ENCODE measurements around the gene MED20. TPM values are rescaled to one million over a fixed set of nuclear protein-coding genes. Genes with fewer than 3 reads are reported as not detected.

The MED20 gene
- total and polyA plus RNA-seq, 10 of the 15 experiments (the other 5 are each of a cell fraction or from before 2014, with no cell fraction given) = 13.4 to 24.8 (median 17.9) TPM

DNA sequence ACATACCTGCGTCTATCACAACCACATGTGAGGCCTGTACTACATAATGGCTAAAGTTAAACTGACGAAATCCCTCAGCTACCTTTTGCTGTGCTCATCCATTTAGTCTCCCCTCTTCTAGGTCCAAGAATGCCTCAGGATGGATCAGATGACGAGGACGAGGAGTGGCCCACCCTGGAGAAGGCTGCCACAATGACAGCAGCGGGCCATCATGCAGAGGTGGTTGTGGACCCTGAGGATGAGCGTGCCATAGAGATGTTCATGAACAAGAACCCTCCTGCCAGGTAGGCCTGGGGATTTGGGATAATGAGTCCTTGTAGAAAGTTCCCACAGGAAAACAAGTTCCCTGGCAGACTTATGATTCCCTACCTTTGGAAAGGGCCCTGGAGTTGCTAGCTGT, 6.3 kb upstream of the MED20 start:
- no peaks in the 10 kb centered on the region for H4K20me1 ChIP-seq (ENCODE audit: control insufficient read depth, insufficient read depth)
- peaks cover 33% of the 10 kb centered on the region for H3K79me2 ChIP-seq (ENCODE audit: control insufficient read depth, insufficient read depth, low read length)
- RAD21 ChIA-PET (ENCODE audit: unreplicated experiment) = interaction anchor here (1.2 kb wide), 1 partner anchor 9 kb away, joined by 4 read pairs; no protein-coding TSS in a partner anchor
- H3K4me2 ChIP-seq (ENCODE audit: control insufficient read depth, insufficient read depth) = no peak overlapping the region
- in situ Hi-C loops (cut with MboI) = no loop called here
- intact Hi-C loops (cut with micrococcal nuclease; ENCODE audit: unreplicated experiment) = no loop called here
- ATAC-seq = no peak
- POLR2A ChIA-PET = interaction anchor here (0.7 kb wide), 1 partner anchor 241 kb away, joined by 3 read pairs; no protein-coding TSS in a partner anchor
- no peak overlapping the region for H3K9ac ChIP-seq (ENCODE audit: control insufficient read depth, insufficient read depth, low read length)
- no peak for DNase-seq (ENCODE audit: low read depth, low spot score)
- H3K9me3 ChIP-seq (replicated peaks; ENCODE audit: control insufficient read depth, insufficient read depth, low read length) = no peaks in the 10 kb centered on the region
- no TSS peak for BruUV-seq (replicated peaks)
- CTCF ChIA-PET = interaction anchor here (0.6 to 8.3 kb wide), 5 partner anchors 9 to 118 kb away, joined by 3 to 137 read pairs (median 4); partner anchors contain the start of gene CCND3
- 87% methylated on average over 6 of the region's 6 CpGs for WGBS (ENCODE audit: insufficient coverage, insufficient replicate concordance, low lambda C conversion rate, missing lambda C conversion rate)
- no peaks in the 10 kb centered on the region for H3K27me3 ChIP-seq (replicated peaks in 1 of 2; ENCODE audit: control insufficient read depth in 2 of 2, insufficient read depth in 2 of 2, low read length in 1 of 2)
- no peak for FAIRE-seq
- SMC1A ChIA-PET (ENCODE audit: uncharacterized antibody, unreplicated experiment) = interaction anchor here (2.3 kb wide), 1 partner anchor 22 kb away, joined by 6 read pairs; no protein-coding TSS in a partner anchor
- H3K4me1 ChIP-seq (ENCODE audit: control insufficient read depth, insufficient read depth, low read length) = no peaks in the 10 kb centered on the region
- no peak overlapping the region for H3K4me3 ChIP-seq
- peaks cover 26 to 32% of the 10 kb centered on the region in 2 experiments for H3K36me3 ChIP-seq (ENCODE audit: control insufficient read depth in 2 of 2, insufficient read depth in 2 of 2, low read length in 1 of 2)
- H2AFZ ChIP-seq (ENCODE audit: control insufficient read depth, low read depth, low read length) = no peak overlapping the region
- H3K27ac ChIP-seq (ENCODE audit: control insufficient read depth, insufficient read depth) = no peak overlapping the region
- no peak for TF ChIP-seq MXI1 (IDR thresholded peaks at IDR 0.05; ENCODE audit: low read depth, low read length)
- no peak for TF ChIP-seq CHD1 (IDR thresholded peaks at IDR 0.05; ENCODE audit: low read depth, low read length)
- TF ChIP-seq HDAC2 (IDR thresholded peaks at IDR 0.05) = no peak
- TF ChIP-seq, protein P1, sequence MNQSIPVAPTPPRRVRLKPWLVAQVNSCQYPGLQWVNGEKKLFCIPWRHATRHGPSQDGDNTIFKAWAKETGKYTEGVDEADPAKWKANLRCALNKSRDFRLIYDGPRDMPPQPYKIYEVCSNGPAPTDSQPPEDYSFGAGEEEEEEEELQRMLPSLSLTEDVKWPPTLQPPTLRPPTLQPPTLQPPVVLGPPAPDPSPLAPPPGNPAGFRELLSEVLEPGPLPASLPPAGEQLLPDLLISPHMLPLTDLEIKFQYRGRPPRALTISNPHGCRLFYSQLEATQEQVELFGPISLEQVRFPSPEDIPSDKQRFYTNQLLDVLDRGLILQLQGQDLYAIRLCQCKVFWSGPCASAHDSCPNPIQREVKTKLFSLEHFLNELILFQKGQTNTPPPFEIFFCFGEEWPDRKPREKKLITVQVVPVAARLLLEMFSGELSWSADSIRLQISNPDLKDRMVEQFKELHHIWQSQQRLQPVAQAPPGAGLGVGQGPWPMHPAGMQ (IDR thresholded peaks at IDR 0.05; ENCODE audit: borderline replicate concordance) = no peak
- no peak for TF ChIP-seq BACH1 (IDR thresholded peaks at IDR 0.05; ENCODE audit: borderline replicate concordance)

Measured in GM12878 (cell line).